GM19023 (cell line): ENCODE measurements around the gene CFAP45.
A peak's percentile ranks its signal among the peaks of the same experiment; 100 is the strongest.

Experiments
- ATAC-seq: cut with Tn5 transposase; IDR thresholded peaks from one replicate; pipeline ENCODE4 v1.9.1; 2021; ENCODE audit warnings: mild to moderate bottlenecking, moderate library complexity; ENCODE audit not compliant: unreplicated experiment

CFAP45 gene

GRCh38 chr1:159924791-159925718 lies 25.1 kb upstream of the CFAP45 start, which contains the start of gene TAGLN2:
Gene TAGLN2, minus strand, starts transcription at chr1:159925507. Its CDS starts 4,998 bp downstream, at chr1:159920509.
- peak; percentile 69 for ATAC-seq

- no peak for ATAC-seq
Measured at GRCh38 chr1:159924025-159924790, 24.2 kb upstream of the CFAP45 start.

- ATAC-seq: peak; percentile 25
Measured at GRCh38 chr1:159923203-159924024, 23.4 kb upstream of the CFAP45 start.

- ATAC-seq: no peak
Measured at GRCh38 chr1:159922511-159923202, 22.7 kb upstream of the CFAP45 start.

- ATAC-seq: no peak
Measured at GRCh38 chr1:159921700-159922504, 21.9 kb upstream of the CFAP45 start.

- ATAC-seq: peak; percentile 13
Measured at GRCh38 chr1:159921251-159921650, 21.3 kb upstream of the CFAP45 start.

- no peak for ATAC-seq
Measured at GRCh38 chr1:159920651-159921050, 20.7 kb upstream of the CFAP45 start.

GRCh38 chr1:159920202-159920601 lies 20.2 kb upstream of the CFAP45 start:
- no peak for ATAC-seq

- ATAC-seq: no peak
Measured at GRCh38 chr1:159919236-159919865, 19.4 kb upstream of the CFAP45 start.

GRCh38 chr1:159918352-159919200 lies 18.6 kb upstream of the CFAP45 start:
- no peak for ATAC-seq

- no peak for ATAC-seq
Measured at GRCh38 chr1:159917533-159918351, 17.8 kb upstream of the CFAP45 start.

GRCh38 chr1:159916242-159917051 lies 16.5 kb upstream of the CFAP45 start:
- ATAC-seq: no peak

GRCh38 chr1:159915571-159916241 lies 15.7 kb upstream of the CFAP45 start:
- ATAC-seq: no peak

GRCh38 chr1:159914252-159915018 lies 14.5 kb upstream of the CFAP45 start:
- no peak for ATAC-seq
